ENCODE measurements around the gene EDC4. TPM values are rescaled to one million over a fixed set of nuclear protein-coding genes. Genes with fewer than 3 reads are reported as not detected.

Gene EDC4
- total RNA-seq, 1 donor from 2014 or later, result 26.9 TPM

DNA sequence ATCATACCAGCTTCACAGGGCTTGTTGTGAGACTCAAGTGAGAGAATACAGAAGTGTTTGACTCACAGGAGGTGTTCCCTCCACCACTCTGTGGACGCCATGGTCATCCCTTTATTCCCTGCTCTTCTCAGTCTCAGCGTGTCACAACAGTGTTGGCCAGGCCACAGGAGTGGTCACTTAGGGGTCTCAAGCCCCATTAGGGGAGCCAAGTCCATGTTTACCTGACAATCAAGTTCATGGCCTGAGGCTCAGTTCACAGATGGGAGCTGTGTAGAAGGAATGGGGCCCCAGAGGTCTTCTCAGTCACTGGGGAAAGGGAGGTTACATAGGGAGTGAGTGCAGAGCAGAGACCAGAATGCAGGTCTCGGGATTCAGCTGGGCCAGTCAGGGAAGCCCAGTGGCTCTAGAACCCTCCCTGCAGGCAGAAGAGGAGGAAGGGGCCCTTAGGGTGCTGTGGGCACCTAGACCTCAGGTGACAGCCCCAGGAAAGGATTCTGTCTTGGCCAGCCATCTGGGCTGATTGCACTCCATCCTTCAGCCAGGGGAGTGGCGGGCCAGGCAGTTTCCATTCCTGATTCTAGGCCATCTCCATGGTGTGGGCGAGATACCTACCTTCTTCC, 15.8 kb upstream of the EDC4 start:
- FAIRE-seq (no peak), DNase-seq (ENCODE audit: low read depth) (no peak)
- Histone ChIP-seq H3K4me3 (ENCODE audit: low read depth, low read length) (no peak overlapping the region), H3K27me3 (ENCODE audit: control insufficient read depth, insufficient read depth, low read length) (no peaks in the 10 kb centered on the region), H3K36me3 (ENCODE audit: control insufficient read depth, insufficient read depth, low read length) (peaks cover 6% of the 10 kb centered on the region)
- TF ChIP-seq, protein P1, sequence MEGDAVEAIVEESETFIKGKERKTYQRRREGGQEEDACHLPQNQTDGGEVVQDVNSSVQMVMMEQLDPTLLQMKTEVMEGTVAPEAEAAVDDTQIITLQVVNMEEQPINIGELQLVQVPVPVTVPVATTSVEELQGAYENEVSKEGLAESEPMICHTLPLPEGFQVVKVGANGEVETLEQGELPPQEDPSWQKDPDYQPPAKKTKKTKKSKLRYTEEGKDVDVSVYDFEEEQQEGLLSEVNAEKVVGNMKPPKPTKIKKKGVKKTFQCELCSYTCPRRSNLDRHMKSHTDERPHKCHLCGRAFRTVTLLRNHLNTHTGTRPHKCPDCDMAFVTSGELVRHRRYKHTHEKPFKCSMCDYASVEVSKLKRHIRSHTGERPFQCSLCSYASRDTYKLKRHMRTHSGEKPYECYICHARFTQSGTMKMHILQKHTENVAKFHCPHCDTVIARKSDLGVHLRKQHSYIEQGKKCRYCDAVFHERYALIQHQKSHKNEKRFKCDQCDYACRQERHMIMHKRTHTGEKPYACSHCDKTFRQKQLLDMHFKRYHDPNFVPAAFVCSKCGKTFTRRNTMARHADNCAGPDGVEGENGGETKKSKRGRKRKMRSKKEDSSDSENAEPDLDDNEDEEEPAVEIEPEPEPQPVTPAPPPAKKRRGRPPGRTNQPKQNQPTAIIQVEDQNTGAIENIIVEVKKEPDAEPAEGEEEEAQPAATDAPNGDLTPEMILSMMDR (IDR thresholded peaks at IDR 0.05; ENCODE audit: insufficient read depth, low read length, severe bottlenecking), result no peak

DNA sequence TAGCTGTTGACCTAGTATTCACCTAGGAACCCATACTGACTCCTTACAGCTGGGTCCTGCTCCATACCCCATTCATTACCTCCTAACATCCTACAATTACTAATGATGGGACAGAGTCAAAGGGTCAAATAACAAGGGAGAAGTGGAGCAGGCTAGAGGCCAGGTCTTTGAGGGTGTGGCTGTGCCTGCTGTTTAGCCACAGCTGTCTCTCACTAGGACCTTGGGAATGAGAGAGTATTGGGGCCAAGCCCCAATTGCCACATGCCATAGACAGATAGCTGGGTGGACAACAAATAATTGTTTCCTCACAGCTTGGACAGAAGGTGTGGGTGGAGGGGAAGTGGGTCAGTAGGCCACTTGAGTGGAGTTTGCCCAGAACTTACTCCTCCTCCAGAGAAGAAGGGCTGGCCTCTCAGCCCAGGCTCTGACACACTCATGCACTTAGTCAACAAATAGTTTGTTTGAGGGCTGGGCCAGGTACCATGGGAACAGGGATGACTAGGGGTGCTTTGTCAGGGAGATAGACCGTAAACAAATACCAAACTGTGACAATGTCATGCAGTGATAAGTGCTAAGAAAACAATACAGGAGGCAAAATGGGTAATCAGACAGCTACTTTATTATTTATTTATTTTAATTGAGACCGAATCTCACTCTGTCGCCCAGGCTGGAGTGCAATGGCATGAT, 15.2 kb upstream of the EDC4 start:
- DNase-seq (ENCODE audit: low read depth) (peak; percentile 99), FAIRE-seq (no peak)
- no peaks in the 10 kb centered on the region for H3K27me3 ChIP-seq (ENCODE audit: control insufficient read depth, insufficient read depth, low read length)
- H3K4me3 ChIP-seq (ENCODE audit: low read depth, low read length), result no peak overlapping the region
- peaks cover 6% of the 10 kb centered on the region for H3K36me3 ChIP-seq (ENCODE audit: control insufficient read depth, insufficient read depth, low read length)
- TF ChIP-seq, protein P1 (IDR thresholded peaks at IDR 0.05; ENCODE audit: insufficient read depth, low read length, severe bottlenecking), result no peak

DNA sequence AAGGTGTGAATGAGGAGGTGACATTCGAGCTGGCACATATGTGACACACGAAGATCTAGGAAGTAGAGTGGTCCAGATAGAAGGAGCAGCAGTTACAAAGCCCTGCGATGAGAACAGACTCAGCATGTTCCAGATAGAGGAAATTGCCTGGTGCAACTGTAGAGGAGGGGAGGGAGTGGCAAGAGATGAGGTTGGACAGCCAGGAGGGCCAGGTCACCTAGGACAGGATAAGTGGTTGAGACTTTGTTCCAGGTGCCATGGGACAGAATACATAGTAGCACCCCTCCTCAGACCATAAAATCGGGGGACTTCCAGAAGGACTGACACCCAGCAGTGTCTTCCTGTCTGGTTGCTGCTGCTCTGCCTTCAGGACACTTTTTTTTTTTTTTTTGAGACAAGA, 14.4 kb upstream of the EDC4 start:
- FAIRE-seq (no peak), DNase-seq (ENCODE audit: low read depth) (no peak)
- TF ChIP-seq, protein P1 (IDR thresholded peaks at IDR 0.05; ENCODE audit: insufficient read depth, low read length, severe bottlenecking), result no peak
- no peak overlapping the region for H3K4me3 ChIP-seq (ENCODE audit: low read depth, low read length)
- H3K36me3 ChIP-seq (ENCODE audit: control insufficient read depth, insufficient read depth, low read length), result peaks cover 6% of the 10 kb centered on the region
- no peaks in the 10 kb centered on the region for H3K27me3 ChIP-seq (ENCODE audit: control insufficient read depth, insufficient read depth, low read length)

DNA sequence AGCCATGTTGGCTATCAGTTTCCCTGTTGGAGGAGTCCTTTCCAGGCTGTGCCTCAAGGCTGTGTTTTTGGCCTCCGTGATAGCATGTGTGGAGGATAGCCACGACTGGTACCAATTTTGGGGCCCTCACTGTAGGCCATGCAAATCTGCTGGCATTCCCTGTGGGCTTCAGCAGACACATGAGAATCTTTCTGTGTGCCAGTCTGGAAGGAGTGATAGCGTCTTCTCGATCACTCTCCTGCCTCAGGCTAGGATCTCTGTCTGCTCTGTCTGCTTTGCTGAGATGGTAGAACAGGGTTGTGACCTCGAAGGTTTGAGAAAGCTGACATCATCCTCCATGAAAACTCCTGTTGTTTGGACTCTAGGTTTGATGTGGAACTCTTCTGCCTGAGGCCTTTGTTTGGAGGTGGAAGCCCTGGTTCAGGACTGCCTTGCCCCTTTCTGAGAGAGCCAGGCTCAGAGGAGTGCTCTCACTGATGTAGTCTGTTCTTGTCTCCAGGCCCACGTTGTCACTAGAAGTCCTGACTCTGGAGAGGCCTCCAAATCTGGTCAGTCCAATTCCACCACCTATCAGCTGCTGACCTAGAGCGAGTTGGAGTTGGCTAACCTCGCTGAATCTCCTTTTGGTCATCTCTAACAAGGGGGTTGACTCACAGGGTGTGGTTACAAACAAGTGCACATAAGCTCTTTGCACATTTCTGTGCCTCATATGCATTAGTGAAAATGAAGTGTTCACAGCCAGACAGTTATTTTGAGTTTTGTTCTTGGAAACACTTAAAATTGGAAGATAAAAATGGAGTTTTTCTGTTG, 12.1 kb upstream of the EDC4 start:
- Histone ChIP-seq H3K36me3 (ENCODE audit: control insufficient read depth, insufficient read depth, low read length) (peaks cover 7% of the 10 kb centered on the region), H3K4me3 (ENCODE audit: low read depth, low read length) (no peak overlapping the region), H3K27me3 (ENCODE audit: control insufficient read depth, insufficient read depth, low read length) (no peaks in the 10 kb centered on the region)
- TF ChIP-seq, protein P1 (IDR thresholded peaks at IDR 0.05; ENCODE audit: insufficient read depth, low read length, severe bottlenecking), result no peak
- DNase-seq (ENCODE audit: low read depth), result peak; percentile 89
- FAIRE-seq, result no peak

DNA sequence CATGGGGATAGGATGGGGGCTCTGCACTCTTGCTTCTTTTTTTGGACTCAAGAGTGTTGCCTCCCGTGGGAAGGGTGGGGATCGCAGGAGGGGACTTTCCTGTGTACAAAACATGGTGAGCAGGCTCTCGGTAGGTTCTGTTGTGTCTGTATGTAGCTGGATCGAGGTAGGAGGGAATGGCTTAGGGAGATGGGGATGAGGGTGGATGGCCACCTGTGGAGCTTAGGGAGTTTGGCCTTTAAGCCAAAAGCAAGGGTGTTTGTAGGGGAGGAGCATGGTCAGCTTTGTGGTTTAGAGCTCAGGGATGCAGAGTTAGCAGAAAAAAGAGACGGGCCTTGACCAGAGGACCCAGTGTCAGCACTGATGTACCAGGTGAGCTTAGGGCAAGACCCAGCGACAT, 11.0 kb upstream of the EDC4 start:
- FAIRE-seq, result no peak
- no peak for DNase-seq (ENCODE audit: low read depth)
- Histone ChIP-seq H3K36me3 (ENCODE audit: control insufficient read depth, insufficient read depth, low read length) (peaks cover 7% of the 10 kb centered on the region), H3K4me3 (ENCODE audit: low read depth, low read length) (no peak overlapping the region), H3K27me3 (ENCODE audit: control insufficient read depth, insufficient read depth, low read length) (no peaks in the 10 kb centered on the region)
- TF ChIP-seq, protein P1 (IDR thresholded peaks at IDR 0.05; ENCODE audit: insufficient read depth, low read length, severe bottlenecking), result no peak

All from bronchial epithelial cell (primary cell).